Prostate gland (tissue), 2 donors: ENCODE data around the gene DLST. TPM values are rescaled to one million over a fixed set of nuclear protein-coding genes. Genes with fewer than 3 reads are reported as not detected.

Source experiments
- DNase-seq: peaks from one replicate; pipeline ENCODE4 v3.0.0-alpha.2; 2019; ENCODE audit warnings: low spot score
- H3K27ac ChIP-seq, 2 donors: fragments of 200-600 bp; sonication (generic); 2 replicates each; pipeline ENCODE4 v1.5.1; 2017 to 2019
- H3K27me3 ChIP-seq: fragments of 200-600 bp; sonication (generic); replicated peaks from 2 replicates; pipeline ENCODE4 v1.5.1; 2019; ENCODE audit not compliant: insufficient read depth
- H3K36me3 ChIP-seq, 2 donors: fragments of 200-600 bp; sonication (generic); 1 replicate in 1 of 2; 2 replicates in 1 of 2; pipeline versions ENCODE4 v1.5.1 to v1.8.1; 2017 to 2019
- H3K4me1 ChIP-seq: fragments of 200-600 bp; sonication (generic); replicated peaks from 2 replicates; pipeline ENCODE4 v1.5.1; 2019
- H3K4me3 ChIP-seq, 2 donors: fragments of 200-600 bp; sonication (generic); 2 replicates each; pipeline ENCODE4 v1.5.1; 2017 to 2019
- H3K9me3 ChIP-seq: fragments of 200-600 bp; sonication (generic); 2 replicates; pipeline ENCODE4 v1.5.1; 2017
- CTCF ChIP-seq, 4 experiments: fragments of 200-600 bp in 2 of 4; fragments of 450-650 bp in 2 of 4; sonication (generic) in 2 of 4; IDR thresholded peaks; 1 replicate in 3 of 4; 2 replicates in 1 of 4; pipeline ENCODE4 v1.5.1; 2016 to 2019; ENCODE audit warnings: antibody characterized with exemption in 4 of 4, mild to moderate bottlenecking in 2 of 4, moderate library complexity in 2 of 4
- POLR2A ChIP-seq: fragments of 450-650 bp; IDR thresholded peaks from one replicate; pipeline ENCODE4 v1.6.1; 2016; ENCODE audit warnings: antibody characterized with exemption, mild to moderate bottlenecking
- WGBS: methylation state at CpG from one replicate; pipeline ENCODE4 v1.1.5; 2018; 5-methylcytosine and 5-hydroxymethylcytosine counted together
- intact Hi-C: fragments of 100-400 bp; cut with DNase I; formaldehyde crosslinking; loops from one replicate; pipeline ENCODE4 v1.14.2; 2022
- total RNA-seq, 2 donors: library from RNA; depleted of rRNA; stranded (reverse); fragments of >200 nt; gene quantifications; one replicate each; pipeline ENCODE4 v1.1.0, GENCODE V29; 2016

DLST gene
- total RNA-seq, 2 donors from 2014 or later: 44.9 to 93.0 TPM

- Histone ChIP-seq H3K4me3 (no peak overlapping the region), H3K4me1 (no peaks in the 10 kb centered on the region), H3K27me3 (no peaks in the 10 kb centered on the region), H3K36me3 (no peaks in the 10 kb centered on the region), H3K27ac (no peak overlapping the region), H3K9me3 (no peaks in the 10 kb centered on the region)
- DNase-seq: no peak
- intact Hi-C loops: no loop called here
- WGBS: 53% methylated on average over 18 of the region's 18 CpGs
- TF ChIP-seq CTCF (IDR thresholded peaks at IDR 0.05) (peak in 2 of 4 experiments; percentile 18 to 51), POLR2A (no peak)
Observed at GRCh38 chr14:74952697-74953484, 71.2 kb downstream of the DLST start.

Other genes starting within 250 kb of the DLST start
- 10 to 100 TPM; 14.8 to 51.2 TPM for gene AREL1, start 168.8 kb upstream of the DLST start, total RNA-seq
- 10 to 100 TPM; 24.2 to 26.0 TPM for gene FCF1, start 168.8 kb upstream of the DLST start, total RNA-seq
- 10 to 100 TPM; 39.0 to 71.9 TPM for gene YLPM1, start 118.6 kb upstream of the DLST start, total RNA-seq
- gene PROX2, start 5.8 kb upstream of the DLST start, total RNA-seq: not detected
- 10 to 100 TPM in 1 of 2 donors, 1 to 10 TPM in 1; 1.5 to 15.1 TPM for gene RPS6KL1, start 41.3 kb downstream of the DLST start, total RNA-seq
- 10 to 100 TPM in 1 of 2 donors, 1 to 10 TPM in 1; 7.9 to 16.2 TPM for gene PGF, start 73.7 kb downstream of the DLST start, total RNA-seq
- gene EIF2B2, start 121.0 kb downstream of the DLST start, total RNA-seq: 10 to 100 TPM; 43.9 to 60.4 TPM
- gene MLH3, start 169.6 kb downstream of the DLST start, total RNA-seq: 10 to 100 TPM; 23.3 to 29.6 TPM
- gene ACYP1, start 182.1 kb downstream of the DLST start, total RNA-seq: 10 to 100 TPM; 11.2 to 14.3 TPM
- gene ZC2HC1C, start 187.7 kb downstream of the DLST start, total RNA-seq: 10 to 100 TPM in 1 of 2 donors, 1 to 10 TPM in 1; 1.8 to 19.4 TPM
- 10 to 100 TPM; 59.5 to 89.8 TPM for gene NEK9, start 245.1 kb downstream of the DLST start, total RNA-seq